GM12878 (cell line): ENCODE measurements around the gene RHOF. TPM values are rescaled to one million over a fixed set of nuclear protein-coding genes. Genes with fewer than 3 reads are reported as not detected.

Experiments
- ATF3 ChIP-seq: IDR thresholded peaks from 2 replicates; pipeline ENCODE4 v1.6.1; 2011; ENCODE audit warnings: low read depth, mild to moderate bottlenecking, low read length, moderate library complexity, borderline replicate concordance; ENCODE audit errors: extremely low read depth
- BCL3 ChIP-seq: IDR thresholded peaks from 2 replicates; pipeline ENCODE4 v1.6.1; 2011; ENCODE audit warnings: borderline replicate concordance, low read depth, mild to moderate bottlenecking, moderate library complexity, low read length; ENCODE audit not compliant: insufficient read depth, poor library complexity, severe bottlenecking
- CBX3 ChIP-seq: fragments of 200-600 bp; sonication (generic); IDR thresholded peaks from 2 replicates; pipeline ENCODE4 v1.6.1; 2016; ENCODE audit warnings: low read depth, borderline replicate concordance
- GABPA ChIP-seq: IDR thresholded peaks from 2 replicates; pipeline ENCODE4 v1.6.1; 2014; ENCODE audit warnings: antibody characterized with exemption, low read depth, mild to moderate bottlenecking, inconsistent platforms
- KDM1A ChIP-seq: fragments of 200-600 bp; sonication (generic); IDR thresholded peaks from 2 replicates; pipeline ENCODE4 v1.6.1; 2016; ENCODE audit warnings: borderline replicate concordance
- LARP7 ChIP-seq: fragments of 450-650 bp; IDR thresholded peaks from 2 replicates; pipeline ENCODE4 v1.6.1; 2017; ENCODE audit warnings: mild to moderate bottlenecking
- NFXL1 ChIP-seq: fragments of 450-650 bp; IDR thresholded peaks from 2 replicates; pipeline ENCODE4 v1.6.1; 2017; ENCODE audit warnings: antibody characterized with exemption, mild to moderate bottlenecking, borderline replicate concordance
- NKRF ChIP-seq: fragments of 450-650 bp; conservative IDR thresholded peaks from 2 replicates; pipeline ENCODE4 v1.6.1; 2017; ENCODE audit warnings: mild to moderate bottlenecking, moderate library complexity
- NRF1 ChIP-seq: conservative IDR thresholded peaks from 2 replicates; pipeline ENCODE4 v1.6.1; 2011; ENCODE audit warnings: mild to moderate bottlenecking, low read depth, low read length, improper control_type of control experiment
- RCOR1 ChIP-seq: conservative IDR thresholded peaks from 2 replicates; pipeline ENCODE4 v1.6.1; 2012; ENCODE audit warnings: low read depth, low read length, improper control_type of control experiment
- SKIL ChIP-seq: fragments of 450-650 bp; IDR thresholded peaks from 2 replicates; pipeline ENCODE4 v1.6.1; 2017; ENCODE audit warnings: mild to moderate bottlenecking, low read depth, inconsistent platforms; ENCODE audit not compliant: poor library complexity, severe bottlenecking
- SMAD1 ChIP-seq: fragments of 450-650 bp; IDR thresholded peaks from 2 replicates; pipeline ENCODE4 v1.6.1; 2018; ENCODE audit warnings: mild to moderate bottlenecking, low read depth; ENCODE audit not compliant: partially characterized antibody
- SUZ12 ChIP-seq: fragments of 200-600 bp; sonication (generic); IDR thresholded peaks from one replicate; pipeline ENCODE4 v1.6.1; 2018; ENCODE audit warnings: antibody characterized with exemption, mild to moderate bottlenecking; ENCODE audit not compliant: unreplicated experiment
- TCF12 ChIP-seq: IDR thresholded peaks from 2 replicates; pipeline ENCODE4 v1.6.1; 2011; ENCODE audit warnings: low read depth, mild to moderate bottlenecking, low read length
- YY1 ChIP-seq: IDR thresholded peaks from 2 replicates; pipeline ENCODE4 v1.6.1; 2011; ENCODE audit warnings: low read depth, mild to moderate bottlenecking, low read length
- ZNF622 ChIP-seq: fragments of 450-650 bp; IDR thresholded peaks from 2 replicates; pipeline ENCODE4 v1.6.1; 2017; ENCODE audit warnings: mild to moderate bottlenecking, inconsistent platforms
- ZNF687 ChIP-seq: fragments of 450-650 bp; IDR thresholded peaks from 2 replicates; pipeline ENCODE4 v1.6.1; 2017; ENCODE audit warnings: mild to moderate bottlenecking, moderate library complexity
- polyA plus RNA-seq, 11 experiments: library from polyadenylated mRNA; depleted of rRNA in 4 of 11; unstranded in 6 of 11; stranded (reverse) in 5 of 11; fragments of >200 nt; fragmentation: Nextera tagmentation in 4 of 11; fragmentation: Illumina TruSeq in 1 of 11; extraction: Ambion mirVana in 4 of 11; extraction: Trizol in 1 of 11; gene quantifications; 1 replicate in 1 of 11; 2 replicates in 10 of 11; pipeline versions ENCODE4 v1.2.1 to v1.2.3, GENCODE V29; 2011 to 2016; ENCODE audit warnings: inconsistent platforms in 2 of 11, missing spikeins in 2 of 11, low read depth in 1 of 11
- total RNA-seq, 4 experiments: library from RNA; depleted of rRNA in 3 of 4; stranded (reverse); fragments of >200 nt in 3 of 4; fragmentation: Illumina TruSeq in 1 of 4; extraction: Trizol in 1 of 4; gene quantifications; 2 replicates each; pipeline versions ENCODE4 v1.2.1 to v1.2.3, GENCODE V29; 2013 to 2021

Gene RHOF
- total and polyA plus RNA-seq, 10 of the 15 experiments (the other 5 are each of a cell fraction or from before 2014, with no cell fraction given) = 6.1 to 78.7 (median 39.7) TPM

- TF ChIP-seq ZNF687 (peak; percentile 90), TCF12 (0 out of 2 replicates have a peak, but pooled peaks have one; percentile 52), RCOR1 (peak; percentile 79; the same call in 1 of the 2 replicates), GABPA (no peak), NKRF (no peak), BCL3 (no peak), ZNF622 (no peak), SUZ12 (no peak), LARP7 (peak; percentile 10; the same call in 1 of the 2 replicates), NRF1 (no peak), SKIL (no peak), ATF3 (no peak), NFXL1 (no peak), YY1 (peak; percentile 51; the same call in 1 of the 2 replicates), KDM1A (no peak), SMAD1 (no peak), CBX3 (no peak)
These were observed 3.4 kb downstream of the RHOF start (continued) for GRCh38 chr12:121789800-121790728.
